CD4-positive, alpha-beta T cell treated with Interleukin-2 at 100 ng/mL for 4 hours (primary cell): ENCODE data around the gene CD63.

ENCODE experiments used
- DNase-seq: peaks from one replicate; pipeline ENCODE4 v3.0.0-alpha.2; 2020; ENCODE audit warnings: low spot score

Gene CD63

GRCh38 chr12:55739025-55739378, 10.2 kb upstream of the CD63 start:
- no peak for DNase-seq

GRCh38 chr12:55738123-55739024, 9.6 kb upstream of the CD63 start:
- peak; percentile 93 for DNase-seq

GRCh38 chr12:55737581-55738122, 8.8 kb upstream of the CD63 start:
- no peak for DNase-seq

GRCh38 chr12:55736780-55737580, 8.2 kb upstream of the CD63 start:
- peak; percentile 63 for DNase-seq

- no peak for DNase-seq
Observed at GRCh38 chr12:55736076-55736475, 7.3 kb upstream of the CD63 start.

GRCh38 chr12:55734595-55734994, 5.8 kb upstream of the CD63 start:
- no peak for DNase-seq

- no peak for DNase-seq
Observed at GRCh38 chr12:55733858-55734257, 5.0 kb upstream of the CD63 start.

GRCh38 chr12:55733021-55733555, 4.3 kb upstream of the CD63 start:
- DNase-seq, result no peak

GRCh38 chr12:55732288-55732687, 3.5 kb upstream of the CD63 start:
- DNase-seq, result no peak

GRCh38 chr12:55729819-55730818, 1.3 kb upstream of the CD63 start:
- peak; percentile 29 for DNase-seq

GRCh38 chr12:55728186-55728938, 447 bp downstream of the CD63 start:
- DNase-seq, result no peak

GRCh38 chr12:55727643-55728185, 1.1 kb downstream of the CD63 start:
- no peak for DNase-seq

GRCh38 chr12:55726971-55727370, 1.8 kb downstream of the CD63 start:
- no peak for DNase-seq

GRCh38 chr12:55725556-55725955, 3.3 kb downstream of the CD63 start:
- no peak for DNase-seq

- DNase-seq, result no peak
Observed at GRCh38 chr12:55724940-55725309, 3.9 kb downstream of the CD63 start.

GRCh38 chr12:55724226-55724939, 4.4 kb downstream of the CD63 start:
- DNase-seq, result peak; percentile 72

- no peak for DNase-seq
Observed at GRCh38 chr12:55723516-55724225, 5.1 kb downstream of the CD63 start.

- no peak for DNase-seq
Observed at GRCh38 chr12:55722948-55723347, 5.9 kb downstream of the CD63 start.

- DNase-seq, result no peak
Observed at GRCh38 chr12:55721601-55722213, 7.1 kb downstream of the CD63 start.
